ENCODE data around the gene AP5M1. TPM values are rescaled to one million over a fixed set of nuclear protein-coding genes. Genes with fewer than 3 reads are reported as not detected.
A peak's percentile ranks its signal among the peaks of the same experiment; 100 is the strongest.

AP5M1 gene
- total RNA-seq, 2 donors from 2014 or later: 26.2 to 28.2 TPM

DNA sequence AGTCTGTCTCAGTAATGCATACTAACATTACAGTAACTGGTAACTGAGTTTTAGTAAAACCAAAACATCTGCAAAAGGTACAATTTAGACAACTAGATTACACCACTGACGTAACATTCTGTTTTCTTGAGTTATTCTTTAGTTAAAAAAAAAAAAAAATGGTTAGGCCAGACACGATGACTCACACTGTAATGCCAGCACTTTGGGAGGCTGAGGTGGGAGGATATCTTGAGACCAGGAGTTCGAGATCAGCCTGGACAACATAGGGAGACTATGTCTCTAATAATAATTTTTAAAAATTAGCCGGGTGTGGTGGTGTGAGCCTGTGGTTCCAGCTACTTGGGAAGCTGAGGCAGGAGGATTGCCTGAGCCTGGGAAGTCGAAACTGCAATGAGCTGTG, 34.1 kb downstream of the AP5M1 start:
- H3K4me1 ChIP-seq (ENCODE audit: control insufficient read depth in 1 of 2, low read depth in 2 of 2): no peaks in the 10 kb centered on the region
- H3K4me3 ChIP-seq: no peak overlapping the region
- no peak overlapping the region for H3K27ac ChIP-seq
- no peak for DNase-seq (ENCODE audit: low spot score)
- H3K36me3 ChIP-seq: no peaks in the 10 kb centered on the region
- TF ChIP-seq, protein P1, sequence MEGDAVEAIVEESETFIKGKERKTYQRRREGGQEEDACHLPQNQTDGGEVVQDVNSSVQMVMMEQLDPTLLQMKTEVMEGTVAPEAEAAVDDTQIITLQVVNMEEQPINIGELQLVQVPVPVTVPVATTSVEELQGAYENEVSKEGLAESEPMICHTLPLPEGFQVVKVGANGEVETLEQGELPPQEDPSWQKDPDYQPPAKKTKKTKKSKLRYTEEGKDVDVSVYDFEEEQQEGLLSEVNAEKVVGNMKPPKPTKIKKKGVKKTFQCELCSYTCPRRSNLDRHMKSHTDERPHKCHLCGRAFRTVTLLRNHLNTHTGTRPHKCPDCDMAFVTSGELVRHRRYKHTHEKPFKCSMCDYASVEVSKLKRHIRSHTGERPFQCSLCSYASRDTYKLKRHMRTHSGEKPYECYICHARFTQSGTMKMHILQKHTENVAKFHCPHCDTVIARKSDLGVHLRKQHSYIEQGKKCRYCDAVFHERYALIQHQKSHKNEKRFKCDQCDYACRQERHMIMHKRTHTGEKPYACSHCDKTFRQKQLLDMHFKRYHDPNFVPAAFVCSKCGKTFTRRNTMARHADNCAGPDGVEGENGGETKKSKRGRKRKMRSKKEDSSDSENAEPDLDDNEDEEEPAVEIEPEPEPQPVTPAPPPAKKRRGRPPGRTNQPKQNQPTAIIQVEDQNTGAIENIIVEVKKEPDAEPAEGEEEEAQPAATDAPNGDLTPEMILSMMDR (IDR thresholded peaks at IDR 0.05): no peak
- no peaks in the 10 kb centered on the region for H3K27me3 ChIP-seq (replicated peaks; ENCODE audit: insufficient read depth)
- H3K9me3 ChIP-seq: no peaks in the 10 kb centered on the region
- ATAC-seq (ENCODE audit: insufficient number of reproducible peaks, low FRiP score, low read depth): no peak

DNA sequence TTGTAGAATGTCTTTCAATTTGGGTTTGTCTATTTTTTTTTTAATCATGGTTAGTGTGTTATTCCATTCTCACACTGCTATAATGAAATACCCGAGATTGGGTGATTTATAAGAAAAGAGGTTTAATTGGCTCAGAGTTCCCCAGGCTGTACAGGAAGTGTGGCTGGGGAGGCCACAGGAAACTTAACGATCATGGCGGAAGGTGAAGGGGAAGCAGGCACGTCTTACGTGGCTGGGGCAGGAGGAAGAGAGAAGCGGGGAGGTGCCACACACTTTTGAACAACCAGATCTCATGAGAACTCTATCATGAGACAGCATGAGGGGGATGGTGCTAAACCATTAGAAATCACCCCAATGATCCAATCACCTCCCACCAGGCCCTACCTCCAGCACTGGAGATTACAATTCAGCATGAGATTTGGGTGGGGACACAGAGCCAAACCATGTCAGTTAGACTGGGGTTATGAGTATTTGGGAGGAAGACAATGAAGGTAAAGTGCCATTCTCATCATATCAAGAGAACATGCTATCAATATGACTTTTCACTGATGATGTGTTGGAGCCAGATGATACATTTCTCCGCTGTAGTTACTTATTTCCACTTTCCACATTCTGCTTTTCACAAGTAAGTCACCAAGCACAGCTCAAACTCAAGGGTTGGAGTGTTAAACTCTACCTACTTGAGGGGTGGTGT, 45.8 kb downstream of the AP5M1 start:
- Histone ChIP-seq H3K4me1 (ENCODE audit: control insufficient read depth in 1 of 2, low read depth in 2 of 2) (no peaks in the 10 kb centered on the region), H3K36me3 (no peaks in the 10 kb centered on the region), H3K27ac (no peak overlapping the region), H3K9me3 (no peaks in the 10 kb centered on the region), H3K27me3 (replicated peaks; ENCODE audit: insufficient read depth) (no peaks in the 10 kb centered on the region), H3K4me3 (no peak overlapping the region)
- TF ChIP-seq, protein P1 (IDR thresholded peaks at IDR 0.05): no peak
- ATAC-seq (ENCODE audit: insufficient number of reproducible peaks, low FRiP score, low read depth) (no peak), DNase-seq (ENCODE audit: low spot score) (no peak)

DNA sequence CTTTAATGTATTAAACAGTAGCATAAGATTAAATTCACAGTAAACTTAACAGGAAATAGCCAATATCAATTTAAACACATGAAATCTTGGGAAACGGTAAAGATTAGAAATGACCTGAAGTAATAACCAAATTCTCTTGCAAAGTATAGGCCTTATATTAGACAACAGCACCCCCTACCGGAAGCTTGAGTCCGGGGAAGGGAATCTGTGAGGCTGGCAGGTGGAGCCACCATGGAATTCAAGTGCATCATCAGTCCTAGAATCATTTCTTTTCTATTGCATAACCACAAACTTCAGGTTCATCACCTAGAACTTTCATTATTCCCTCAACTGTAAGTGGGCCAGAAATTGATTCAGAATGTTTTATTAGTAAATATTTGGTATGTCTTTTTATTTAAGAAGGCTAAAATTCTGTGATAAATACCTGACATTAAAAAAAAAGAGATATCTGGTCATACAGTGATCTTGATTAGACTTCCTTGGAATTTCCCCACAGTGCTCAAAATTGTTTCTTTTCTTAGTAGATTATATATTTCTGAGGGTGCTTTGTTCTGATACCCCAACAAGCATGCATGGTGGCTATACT, 48.6 kb downstream of the AP5M1 start:
- no peak overlapping the region for H3K27ac ChIP-seq
- no peak overlapping the region for H3K4me3 ChIP-seq
- DNase-seq (ENCODE audit: low spot score): peak; percentile 21
- no peaks in the 10 kb centered on the region for H3K9me3 ChIP-seq
- no peak for ATAC-seq (ENCODE audit: insufficient number of reproducible peaks, low FRiP score, low read depth)
- no peaks in the 10 kb centered on the region for H3K27me3 ChIP-seq (replicated peaks; ENCODE audit: insufficient read depth)
- no peaks in the 10 kb centered on the region for H3K4me1 ChIP-seq (ENCODE audit: control insufficient read depth in 1 of 2, low read depth in 2 of 2)
- H3K36me3 ChIP-seq: no peaks in the 10 kb centered on the region
- TF ChIP-seq, protein P1 (IDR thresholded peaks at IDR 0.05): peak; percentile 65

DNA sequence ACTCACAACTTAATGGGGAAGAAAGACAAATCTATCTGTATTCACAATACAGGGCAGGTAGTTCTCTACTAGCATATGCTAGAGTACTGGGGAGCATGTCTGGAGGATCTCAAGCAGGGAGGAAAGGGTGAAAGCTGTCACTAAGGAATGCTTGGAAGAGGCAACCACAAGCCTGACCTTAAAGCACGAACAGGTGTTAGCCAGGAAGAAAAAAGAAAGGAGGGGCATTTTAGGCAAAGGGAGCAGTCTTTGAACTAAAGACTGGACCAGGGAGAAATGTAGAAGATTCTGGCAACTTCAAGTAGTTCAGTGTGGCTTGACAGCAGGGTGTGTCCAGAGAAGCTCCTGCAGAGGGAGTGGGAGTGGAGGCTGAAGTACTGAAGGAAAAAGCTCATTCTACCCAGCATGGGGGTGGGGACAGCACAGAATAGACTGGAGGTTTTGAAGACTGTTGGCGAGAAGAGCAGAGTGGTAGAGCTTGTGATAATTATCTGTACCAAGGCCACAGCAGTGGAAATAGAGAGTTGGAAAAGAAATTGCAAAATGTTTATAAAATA, 50.9 kb downstream of the AP5M1 start:
- H3K27me3 ChIP-seq (replicated peaks; ENCODE audit: insufficient read depth): no peaks in the 10 kb centered on the region
- no peak overlapping the region for H3K4me3 ChIP-seq
- no peaks in the 10 kb centered on the region for H3K9me3 ChIP-seq
- TF ChIP-seq, protein P1 (IDR thresholded peaks at IDR 0.05): no peak
- no peak overlapping the region for H3K27ac ChIP-seq
- DNase-seq (ENCODE audit: low spot score) (no peak), ATAC-seq (ENCODE audit: insufficient number of reproducible peaks, low FRiP score, low read depth) (no peak)
- H3K36me3 ChIP-seq: no peaks in the 10 kb centered on the region
- H3K4me1 ChIP-seq (ENCODE audit: control insufficient read depth in 1 of 2, low read depth in 2 of 2): no peaks in the 10 kb centered on the region

DNA sequence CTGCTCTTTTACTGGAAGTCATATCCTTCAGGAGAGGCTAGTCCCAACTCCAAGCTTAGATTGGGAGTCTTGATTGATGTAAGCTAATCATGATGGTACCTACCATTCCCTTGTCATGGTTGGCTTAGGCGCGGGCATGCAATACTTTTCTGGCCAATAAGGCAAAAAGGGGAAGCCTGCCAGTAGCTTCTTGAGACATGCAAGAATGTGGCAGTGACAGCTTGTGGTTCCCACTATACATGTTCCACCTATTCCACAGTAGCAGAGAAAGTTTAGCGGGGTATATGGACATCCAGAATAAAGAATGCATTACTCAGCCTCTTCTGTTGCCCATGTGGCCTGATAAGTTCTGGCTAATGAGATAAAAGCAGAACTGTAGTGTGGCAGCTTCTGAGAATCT, 55.0 kb downstream of the AP5M1 start:
- TF ChIP-seq, protein P1 (IDR thresholded peaks at IDR 0.05): no peak
- Histone ChIP-seq H3K4me1 (ENCODE audit: control insufficient read depth in 1 of 2, low read depth in 2 of 2) (no peaks in the 10 kb centered on the region), H3K27ac (no peak overlapping the region), H3K4me3 (no peak overlapping the region), H3K27me3 (replicated peaks; ENCODE audit: insufficient read depth) (no peaks in the 10 kb centered on the region), H3K36me3 (no peaks in the 10 kb centered on the region), H3K9me3 (no peaks in the 10 kb centered on the region)
- ATAC-seq (ENCODE audit: insufficient number of reproducible peaks, low FRiP score, low read depth): no peak
- no peak for DNase-seq (ENCODE audit: low spot score)
